PC-9 (cell line): ENCODE measurements around the gene RXFP1.

Experiments
- CTCF ChIP-seq: fragments of 200-600 bp; sonication (generic); conservative IDR thresholded peaks from 2 replicates; pipeline ENCODE4 v1.6.1; 2017; ENCODE audit warnings: mixed run types, antibody characterized with exemption, mild to moderate bottlenecking, moderate library complexity
- EZH2 ChIP-seq: fragments of 200-600 bp; sonication (generic); IDR thresholded peaks from 2 replicates; pipeline ENCODE4 v1.8.0; 2017; ENCODE audit warnings: antibody characterized with exemption, low read depth

GRCh38 chr4:158530381-158530780 is 8.7 kb downstream of the RXFP1 start:
- TF ChIP-seq CTCF: no peak
- TF ChIP-seq EZH2: no peak
